Fibroblast of mammary gland (primary cell): ENCODE data around the gene SH3BP4.

Experiments used
- DNase-seq: peaks from one replicate; pipeline ENCODE4 v3.0.0-alpha.2; 2010; ENCODE audit warnings: low read depth
- H3K4me3 ChIP-seq: 2 replicates; pipeline ENCODE4 v1.5.1; 2011; ENCODE audit warnings: low read depth, mild to moderate bottlenecking, low read length, moderate library complexity; ENCODE audit not compliant: control insufficient read depth
- CTCF ChIP-seq: conservative IDR thresholded peaks from 2 replicates; pipeline ENCODE4 v1.5.1; 2011; ENCODE audit warnings: low read depth, low read length, inconsistent platforms; ENCODE audit not compliant: control insufficient read depth, insufficient read depth

The SH3BP4 gene

GRCh38 chr2:234958311-234958710, 6.5 kb downstream of the SH3BP4 start:
- no peak for DNase-seq
- no peak for TF ChIP-seq CTCF
- H3K4me3 ChIP-seq = no peak overlapping the region

GRCh38 chr2:234958746-234959395, 7.1 kb downstream of the SH3BP4 start:
- no peak for TF ChIP-seq CTCF
- H3K4me3 ChIP-seq = no peak overlapping the region
- no peak for DNase-seq

- TF ChIP-seq CTCF = no peak
- peak; percentile 26 for DNase-seq
Observed at GRCh38 chr2:234960175-234961088, 8.6 kb downstream of the SH3BP4 start.

GRCh38 chr2:234961784-234962183, 10.0 kb downstream of the SH3BP4 start:
- TF ChIP-seq CTCF = no peak
- H3K4me3 ChIP-seq = no peak overlapping the region

More at GRCh38 chr2:234960175-234961088, 8.6 kb downstream of the SH3BP4 start:
- H3K4me3 ChIP-seq = no peak overlapping the region

GRCh38 chr2:234963773-234964615, 12.2 kb downstream of the SH3BP4 start:
- no peak for TF ChIP-seq CTCF
- DNase-seq = peak; percentile 86
- H3K4me3 ChIP-seq = no peak overlapping the region

More at GRCh38 chr2:234961784-234962183, 10.0 kb downstream of the SH3BP4 start:
- DNase-seq = no peak
